Fibroblast of pulmonary artery (primary cell): ENCODE measurements around the gene PCDHAC2.

Experiments
- DNase-seq: peaks from one replicate; pipeline ENCODE4 v3.0.0-alpha.2; 2010; ENCODE audit warnings: low read depth
- H3K4me3 ChIP-seq: replicated peaks from 2 replicates; pipeline ENCODE4 v1.5.1; 2011; ENCODE audit warnings: low read depth, mild to moderate bottlenecking, control low read depth, low read length, moderate library complexity
- CTCF ChIP-seq: IDR thresholded peaks from 2 replicates; pipeline ENCODE4 v1.5.1; 2011; ENCODE audit warnings: mild to moderate bottlenecking, control low read depth, low read length, inconsistent platforms; ENCODE audit errors: missing control alignments

PCDHAC2 gene

DNA sequence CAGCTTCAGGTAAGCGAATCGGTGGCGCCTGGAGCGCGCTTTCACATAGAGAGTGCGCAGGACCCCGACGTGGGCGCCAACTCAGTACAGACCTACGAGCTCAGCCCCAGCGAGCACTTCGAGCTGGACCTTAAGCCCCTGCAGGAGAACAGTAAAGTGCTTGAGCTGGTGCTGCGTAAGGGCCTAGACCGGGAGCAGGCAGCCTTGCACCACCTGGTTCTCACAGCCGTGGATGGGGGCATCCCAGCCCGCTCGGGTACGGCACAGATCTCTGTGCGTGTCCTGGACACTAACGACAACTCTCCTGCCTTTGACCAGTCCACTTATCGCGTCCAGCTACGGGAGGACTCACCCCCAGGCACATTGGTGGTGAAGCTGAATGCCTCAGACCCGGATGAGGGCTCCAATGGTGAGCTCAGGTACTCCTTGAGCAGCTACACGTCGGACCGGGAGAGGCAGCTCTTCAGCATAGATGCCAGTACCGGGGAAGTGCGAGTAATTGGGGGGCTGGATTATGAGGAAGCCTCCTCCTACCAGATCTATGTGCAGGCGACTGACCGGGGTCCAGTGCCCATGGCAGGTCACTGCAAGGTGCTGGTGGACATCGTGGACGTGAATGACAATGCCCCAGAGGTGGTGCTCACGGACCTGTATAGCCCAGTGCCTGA, 1.1 kb downstream of the PCDHAC2 start:
- TF ChIP-seq CTCF, result no peak
- no peak for DNase-seq
- no peak overlapping the region for H3K4me3 ChIP-seq

- no peak for TF ChIP-seq CTCF
- DNase-seq, result no peak
Measured at GRCh38 chr5:140969880-140970279, 3.6 kb downstream of the PCDHAC2 start.

DNA sequence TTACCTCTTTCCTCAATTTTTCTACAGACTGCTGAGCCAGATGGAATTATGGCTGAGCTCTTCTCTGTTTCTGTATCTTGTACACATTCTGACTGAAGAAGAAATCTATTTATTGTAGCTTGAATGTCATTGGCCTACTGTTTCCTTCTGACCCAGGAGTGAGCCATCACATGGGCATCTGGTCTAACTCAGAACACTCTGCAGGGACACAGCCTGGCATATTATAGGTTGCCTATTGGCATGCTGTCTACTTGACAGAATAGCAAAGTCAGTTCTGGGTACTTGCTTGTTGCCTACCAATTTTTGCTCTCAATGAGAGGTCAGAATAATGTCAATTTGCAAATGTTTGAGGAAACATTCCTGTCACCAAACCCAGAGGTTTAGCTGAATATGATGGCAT, 7.3 kb downstream of the PCDHAC2 start:
- H3K4me3 ChIP-seq, result no peak overlapping the region
- no peak for DNase-seq
- TF ChIP-seq CTCF, result no peak

More at GRCh38 chr5:140969880-140970279, 3.6 kb downstream of the PCDHAC2 start:
- H3K4me3 ChIP-seq, result no peak overlapping the region

DNA sequence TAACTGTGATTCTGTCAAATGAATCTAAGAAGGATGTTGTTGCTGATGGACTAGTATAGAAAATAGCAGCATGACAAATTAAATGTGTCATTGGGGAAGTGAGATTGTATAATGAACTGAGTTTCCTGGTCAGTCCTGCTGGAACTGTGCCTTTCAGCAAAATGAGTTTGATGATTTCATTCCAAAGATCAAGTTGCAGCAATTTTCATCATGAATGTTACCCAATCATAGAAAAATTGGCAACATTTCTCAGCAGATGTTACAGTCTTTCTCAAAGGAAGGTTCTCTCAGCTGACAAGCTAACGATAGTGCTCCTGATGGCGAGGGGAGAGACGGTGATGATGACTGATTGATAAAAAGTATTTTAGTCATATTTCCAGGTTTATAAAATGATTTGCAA, 10.7 kb downstream of the PCDHAC2 start:
- no peak for TF ChIP-seq CTCF
- no peak overlapping the region for H3K4me3 ChIP-seq
- DNase-seq, result peak; percentile 21

DNA sequence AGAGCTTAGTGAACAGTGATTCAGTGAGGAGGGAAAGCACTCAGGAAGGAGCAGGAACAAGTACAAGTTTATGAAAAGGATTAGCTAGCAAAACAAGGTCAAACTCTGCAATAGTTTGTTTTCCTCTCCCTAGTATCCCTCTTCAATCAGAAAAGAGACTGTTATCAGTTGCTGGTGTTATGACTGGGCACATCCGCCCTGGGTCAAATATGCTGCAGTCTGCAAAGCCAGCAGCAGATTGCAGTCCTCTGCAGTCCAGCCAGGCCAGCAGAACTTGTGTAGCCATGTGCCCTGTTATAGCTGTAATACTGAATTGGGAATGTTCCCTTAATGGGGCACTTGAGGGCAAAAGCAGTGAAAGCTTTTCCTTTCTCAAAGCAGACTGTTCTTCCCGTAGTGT, 12.0 kb downstream of the PCDHAC2 start:
- TF ChIP-seq CTCF, result no peak
- no peak overlapping the region for H3K4me3 ChIP-seq
- DNase-seq, result no peak

- no peak for DNase-seq
- H3K4me3 ChIP-seq, result no peak overlapping the region
- TF ChIP-seq CTCF, result no peak
Measured at GRCh38 chr5:140978983-140979382, 12.7 kb downstream of the PCDHAC2 start.

DNA sequence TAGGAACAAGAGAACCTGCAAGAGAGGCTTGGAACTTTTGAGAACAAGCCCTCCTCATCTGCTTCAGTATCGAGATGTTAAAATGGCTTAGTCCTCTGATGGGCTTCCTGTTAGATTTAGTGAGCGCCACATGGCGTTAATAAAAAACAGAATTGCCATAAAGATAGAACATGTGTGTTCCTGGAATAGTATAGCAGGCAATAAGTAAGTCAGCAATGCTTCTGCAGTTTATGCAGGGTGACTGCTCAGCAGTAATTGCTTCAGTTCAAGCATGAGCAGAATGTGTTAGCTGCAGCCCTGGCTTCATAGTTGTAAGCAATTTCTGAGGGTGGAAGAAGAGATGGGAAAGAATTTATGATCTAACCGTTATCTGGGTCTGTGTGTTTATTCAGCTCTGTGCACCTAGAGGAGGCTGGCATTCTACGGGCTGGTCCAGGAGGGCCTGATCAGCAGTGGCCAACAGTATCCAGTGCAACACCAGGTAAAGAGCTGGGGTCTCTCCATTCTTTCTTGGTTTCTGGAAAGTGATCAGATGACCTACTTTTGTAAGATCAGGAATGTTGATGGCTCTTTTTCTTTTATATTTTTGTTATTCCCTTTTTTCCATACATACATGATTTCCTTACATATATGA, 15.9 kb downstream of the PCDHAC2 start:
- no peak for TF ChIP-seq CTCF
- no peak overlapping the region for H3K4me3 ChIP-seq
- DNase-seq, result no peak
